ENCODE data around the gene NRF1. TPM values are rescaled to one million over a fixed set of nuclear protein-coding genes. Genes with fewer than 3 reads are reported as not detected.
"Not testable (repeated sequence)": the region's sequence is repeated elsewhere in the genome, so short reads cannot be mapped to it uniquely, and the experiment has no call there.

The NRF1 gene
- total and polyA plus RNA-seq, 4 donors: 4.9 to 23.4 (median 14.3) TPM

DNA sequence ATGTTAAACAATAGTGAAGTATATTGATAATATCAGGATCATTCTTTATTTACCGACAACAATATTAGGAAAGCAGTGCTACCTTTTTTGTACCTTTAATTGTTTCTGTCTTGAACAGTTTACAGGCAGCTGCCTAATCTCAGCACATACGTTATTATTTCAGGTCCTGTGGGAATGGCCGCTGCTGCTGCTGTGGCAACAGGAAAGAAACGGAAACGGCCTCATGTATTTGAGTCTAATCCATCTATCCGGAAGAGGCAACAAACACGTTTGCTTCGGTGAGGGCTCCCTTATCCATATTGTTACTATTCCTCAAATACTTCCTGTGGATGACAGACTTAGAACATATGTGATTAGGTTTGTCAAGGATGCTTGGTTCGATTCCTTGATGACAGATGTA is 59.7 kb downstream of the NRF1 start:
- H3K4me1 ChIP-seq (ENCODE audit: control insufficient read depth in 1 of 2, insufficient read depth in 2 of 2, low read length in 2 of 2): no peaks in the 10 kb centered on the region
- ATAC-seq (ENCODE audit: low FRiP score): no peak
- DNase-seq: no peak
- no peaks in the 10 kb centered on the region for H3K27me3 ChIP-seq (ENCODE audit: control insufficient read depth in 1 of 2, insufficient read depth in 2 of 2, low read length in 1 of 2)
- intact Hi-C loops (cut with DNase I): no loop called here
- no peak overlapping the region for H3K4me3 ChIP-seq (ENCODE audit: low read length in 2 of 2)
- WGBS, 2 donors: 56 to 60% methylated on average over 9 of the region's 9 CpGs
- no peaks in the 10 kb centered on the region for H3K9me3 ChIP-seq (ENCODE audit: control insufficient read depth, low read length)
- peaks cover 0 to 2% of the 10 kb centered on the region in 2 donors for H3K36me3 ChIP-seq (ENCODE audit: control insufficient read depth in 1 of 2, insufficient read depth in 2 of 2, low read length in 1 of 2)
- no peak overlapping the region for H3K27ac ChIP-seq (ENCODE audit: low read depth in 1 of 2, low read length in 2 of 2)

DNA sequence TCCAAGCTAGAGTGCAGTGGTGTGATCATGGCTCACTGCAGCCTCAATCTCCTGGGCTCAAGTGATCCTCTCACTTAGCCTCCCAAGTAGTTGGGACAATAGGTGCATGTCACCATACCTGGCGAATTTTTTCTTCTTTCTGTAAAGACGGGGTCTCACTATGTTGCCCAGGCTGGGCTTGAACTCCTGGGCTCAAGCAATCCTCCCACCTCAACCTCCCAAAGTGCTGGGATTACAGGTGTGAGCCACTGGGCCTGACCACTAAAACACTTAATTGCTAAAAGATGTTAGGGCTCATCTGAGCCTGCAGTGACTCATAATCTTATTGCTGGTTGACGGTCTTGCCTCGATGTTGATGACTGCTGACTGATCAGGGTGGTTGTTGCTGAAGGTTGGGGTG is 63.0 kb downstream of the NRF1 start:
- ATAC-seq (ENCODE audit: low FRiP score); H3K4me3 ChIP-seq (ENCODE audit: low read length in 2 of 2); H3K4me1 ChIP-seq (ENCODE audit: control insufficient read depth in 1 of 2, insufficient read depth in 2 of 2, low read length in 2 of 2); H3K9me3 ChIP-seq (ENCODE audit: control insufficient read depth, low read length); H3K27ac ChIP-seq (ENCODE audit: low read depth in 1 of 2, low read length in 2 of 2); H3K27me3 ChIP-seq (ENCODE audit: control insufficient read depth in 1 of 2, insufficient read depth in 2 of 2, low read length in 1 of 2); DNase-seq; intact Hi-C loops (cut with DNase I); H3K36me3 ChIP-seq (ENCODE audit: control insufficient read depth in 1 of 2, insufficient read depth in 2 of 2, low read length in 1 of 2): not testable (repeated sequence)
- WGBS, 2 donors: 97 to 98% methylated on average over 4 of the region's 4 CpGs

DNA sequence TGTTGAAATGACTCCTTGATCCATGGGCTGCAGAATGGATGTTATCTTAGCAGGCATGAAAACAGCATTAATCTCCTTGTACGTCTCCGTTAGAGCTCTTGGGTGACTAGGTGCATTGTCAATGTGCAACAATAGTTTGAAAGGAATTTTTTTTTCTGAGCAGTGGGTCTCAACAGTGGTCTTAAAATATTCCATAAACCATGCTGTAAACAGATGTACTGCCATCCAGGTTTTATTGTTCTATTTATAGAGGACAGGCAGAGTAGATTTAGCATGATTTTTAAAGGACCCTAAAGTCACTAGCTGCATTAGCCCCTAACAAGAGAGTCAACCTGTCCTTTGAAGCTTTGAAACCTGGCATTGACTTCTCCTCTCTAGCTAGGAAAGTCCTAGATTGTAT is 64.0 kb downstream of the NRF1 start:
- DNase-seq: no peak
- Histone ChIP-seq H3K36me3 (ENCODE audit: control insufficient read depth in 1 of 2, insufficient read depth in 2 of 2, low read length in 1 of 2) (peaks cover 3% of the 10 kb centered on the region in 2 donors), H3K27ac (ENCODE audit: low read depth in 1 of 2, low read length in 2 of 2) (no peak overlapping the region), H3K27me3 (ENCODE audit: control insufficient read depth in 1 of 2, insufficient read depth in 2 of 2, low read length in 1 of 2) (no peaks in the 10 kb centered on the region), H3K9me3 (ENCODE audit: control insufficient read depth, low read length) (no peaks in the 10 kb centered on the region), H3K4me3 (ENCODE audit: low read length in 2 of 2) (no peak overlapping the region), H3K4me1 (ENCODE audit: control insufficient read depth in 1 of 2, insufficient read depth in 2 of 2, low read length in 2 of 2) (no peaks in the 10 kb centered on the region)
- 98% methylated on average over 2 of the region's 2 CpGs for WGBS, 2 donors
- ATAC-seq (ENCODE audit: low FRiP score): no peak
- intact Hi-C loops (cut with DNase I): no loop called here

DNA sequence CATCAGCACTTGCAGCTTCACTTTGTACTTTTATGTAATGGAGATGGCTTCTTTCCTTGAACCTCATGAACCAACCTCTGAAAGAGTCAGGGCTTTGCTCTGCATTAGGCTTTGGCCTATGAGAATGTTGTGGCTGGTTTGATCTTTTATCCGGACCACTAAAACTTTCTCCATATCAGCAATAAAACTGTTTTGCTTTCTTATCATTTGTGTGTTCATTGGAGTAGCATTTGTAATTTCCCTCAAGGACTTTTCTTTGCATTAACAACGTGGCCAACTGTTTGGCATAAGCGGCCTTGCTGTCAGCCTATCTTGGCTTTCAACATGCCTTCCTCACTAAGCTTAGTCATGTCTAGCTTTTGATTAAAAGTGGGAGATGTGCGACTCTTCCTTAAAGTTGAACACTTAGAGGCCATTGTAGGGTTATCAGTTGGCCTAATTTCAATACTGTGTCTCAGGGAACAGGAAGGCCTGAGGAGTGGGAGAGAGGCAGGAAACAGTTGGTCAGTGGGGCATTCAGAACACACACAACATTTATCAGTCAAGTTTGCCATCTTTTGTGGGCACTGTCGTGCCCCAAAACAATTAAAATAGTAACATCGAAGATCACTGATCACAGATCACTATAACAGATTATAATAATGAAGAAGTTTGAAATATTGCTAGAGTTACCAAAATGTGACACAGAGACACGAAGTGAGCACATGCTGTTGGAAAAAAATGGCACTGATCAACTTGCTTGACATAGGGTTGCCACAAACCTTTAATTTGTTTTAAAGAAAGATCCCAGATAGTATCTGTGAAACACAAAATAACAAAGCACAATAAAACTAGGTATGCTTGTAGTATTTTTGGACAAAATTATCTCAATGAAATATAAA is 64.7 kb downstream of the NRF1 start:
- WGBS, 2 donors: 85 to 87% methylated on average over 7 of the region's 7 CpGs
- Histone ChIP-seq H3K9me3 (ENCODE audit: control insufficient read depth, low read length) (no peaks in the 10 kb centered on the region), H3K36me3 (ENCODE audit: control insufficient read depth in 1 of 2, insufficient read depth in 2 of 2, low read length in 1 of 2) (peaks cover 3% of the 10 kb centered on the region in 2 donors), H3K4me1 (ENCODE audit: control insufficient read depth in 1 of 2, insufficient read depth in 2 of 2, low read length in 2 of 2) (no peaks in the 10 kb centered on the region), H3K27me3 (ENCODE audit: control insufficient read depth in 1 of 2, insufficient read depth in 2 of 2, low read length in 1 of 2) (no peaks in the 10 kb centered on the region), H3K27ac (ENCODE audit: low read depth in 1 of 2, low read length in 2 of 2) (no peak overlapping the region), H3K4me3 (ENCODE audit: low read length in 2 of 2) (no peak overlapping the region)
- intact Hi-C loops (cut with DNase I): no loop called here
- no peak for DNase-seq
- no peak for ATAC-seq (ENCODE audit: low FRiP score)

DNA sequence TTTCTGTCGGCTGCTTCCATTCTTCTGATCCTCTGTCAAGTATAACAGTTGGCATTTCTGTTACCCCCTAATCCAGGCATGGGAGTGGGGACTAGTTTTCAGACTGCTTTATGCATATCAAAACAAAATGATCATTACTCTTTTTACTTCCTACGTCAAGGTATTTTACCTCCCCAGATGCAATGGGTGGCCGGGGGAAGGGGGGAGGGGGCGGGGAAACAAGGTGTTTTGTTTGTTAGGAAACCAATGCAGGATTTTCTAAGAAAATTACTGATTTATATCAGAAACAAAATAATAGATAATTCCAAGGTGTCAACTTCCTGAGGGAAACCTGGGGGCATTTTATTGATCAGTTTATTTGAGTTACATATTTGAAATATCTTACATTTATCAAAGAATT is 66.3 kb downstream of the NRF1 start:
- H3K36me3 ChIP-seq (ENCODE audit: control insufficient read depth in 1 of 2, insufficient read depth in 2 of 2, low read length in 1 of 2): peaks cover 3% of the 10 kb centered on the region in 2 donors
- WGBS, 2 donors: 85 to 92% methylated on average over 4 of the region's 4 CpGs
- DNase-seq: no peak

DNA sequence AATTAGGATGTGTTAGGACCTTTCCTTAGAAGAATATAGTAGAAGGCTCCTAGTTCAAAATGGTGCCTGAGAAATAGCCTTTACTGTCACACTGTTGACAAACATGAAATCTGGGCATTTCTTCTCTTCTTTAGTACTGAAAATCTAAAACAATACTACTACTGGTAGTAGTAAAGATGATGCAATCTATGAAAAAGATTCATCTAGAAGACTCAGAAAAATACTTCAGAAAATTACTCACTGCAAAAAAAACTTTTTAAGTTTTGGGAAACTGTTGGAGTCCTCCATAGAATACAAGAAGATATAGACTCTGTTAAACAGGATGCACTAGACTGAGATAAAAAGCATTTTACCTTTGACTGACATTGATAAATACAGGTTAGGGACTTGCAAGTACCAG is 67.1 kb downstream of the NRF1 start:
- Histone ChIP-seq H3K27ac (ENCODE audit: low read depth in 1 of 2, low read length in 2 of 2) (no peak overlapping the region), H3K9me3 (ENCODE audit: control insufficient read depth, low read length) (no peaks in the 10 kb centered on the region), H3K36me3 (ENCODE audit: control insufficient read depth in 1 of 2, insufficient read depth in 2 of 2, low read length in 1 of 2) (peaks cover 3% of the 10 kb centered on the region in 2 donors), H3K27me3 (ENCODE audit: control insufficient read depth in 1 of 2, insufficient read depth in 2 of 2, low read length in 1 of 2) (no peaks in the 10 kb centered on the region), H3K4me1 (ENCODE audit: control insufficient read depth in 1 of 2, insufficient read depth in 2 of 2, low read length in 2 of 2) (no peaks in the 10 kb centered on the region), H3K4me3 (ENCODE audit: low read length in 2 of 2) (no peak overlapping the region)
- DNase-seq (no peak), ATAC-seq (ENCODE audit: low FRiP score) (no peak)
- intact Hi-C loops (cut with DNase I): no loop called here

More for the DNA sequence above, 66.3 kb downstream of the NRF1 start:
- no peak for ATAC-seq (ENCODE audit: low FRiP score)
- Histone ChIP-seq H3K4me1 (ENCODE audit: control insufficient read depth in 1 of 2, insufficient read depth in 2 of 2, low read length in 2 of 2) (no peaks in the 10 kb centered on the region), H3K27me3 (ENCODE audit: control insufficient read depth in 1 of 2, insufficient read depth in 2 of 2, low read length in 1 of 2) (no peaks in the 10 kb centered on the region), H3K27ac (ENCODE audit: low read depth in 1 of 2, low read length in 2 of 2) (no peak overlapping the region), H3K4me3 (ENCODE audit: low read length in 2 of 2) (no peak overlapping the region), H3K9me3 (ENCODE audit: control insufficient read depth, low read length) (no peaks in the 10 kb centered on the region)
- intact Hi-C loops (cut with DNase I): no loop called here

DNA sequence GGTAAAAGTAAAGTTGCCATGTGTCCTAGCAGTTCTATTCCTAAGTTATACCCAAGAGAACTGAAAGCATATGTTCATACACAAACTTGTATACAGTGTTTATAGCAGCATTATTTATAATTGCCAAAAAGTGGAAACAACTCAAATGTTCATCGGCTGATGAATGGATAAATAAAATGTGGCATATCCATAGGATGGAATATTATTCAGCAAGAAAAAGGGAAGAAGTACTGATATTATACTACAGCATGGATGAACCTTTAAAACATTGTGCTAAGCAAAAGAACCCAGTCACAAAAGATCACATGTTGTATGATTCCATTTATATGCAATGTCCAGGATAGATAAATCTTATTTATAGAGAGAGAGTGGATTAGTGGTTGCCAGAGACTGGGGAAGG is 68.9 kb downstream of the NRF1 start:
- Histone ChIP-seq H3K4me3 (ENCODE audit: low read length in 2 of 2) (no peak overlapping the region), H3K27ac (ENCODE audit: low read depth in 1 of 2, low read length in 2 of 2) (no peak overlapping the region), H3K36me3 (ENCODE audit: control insufficient read depth in 1 of 2, insufficient read depth in 2 of 2, low read length in 1 of 2) (peaks cover 3% of the 10 kb centered on the region in 2 donors), H3K4me1 (ENCODE audit: control insufficient read depth in 1 of 2, insufficient read depth in 2 of 2, low read length in 2 of 2) (peaks cover 0 to under 1% of the 10 kb centered on the region in 2 donors), H3K27me3 (ENCODE audit: control insufficient read depth in 1 of 2, insufficient read depth in 2 of 2, low read length in 1 of 2) (no peaks in the 10 kb centered on the region), H3K9me3 (ENCODE audit: control insufficient read depth, low read length) (no peaks in the 10 kb centered on the region)
- WGBS, 2 donors: 98 to 99% methylated on average over 1 of the region's 1 CpG
- intact Hi-C loops (cut with DNase I): no loop called here
- DNase-seq (no peak), ATAC-seq (ENCODE audit: low FRiP score) (no peak)

DNA sequence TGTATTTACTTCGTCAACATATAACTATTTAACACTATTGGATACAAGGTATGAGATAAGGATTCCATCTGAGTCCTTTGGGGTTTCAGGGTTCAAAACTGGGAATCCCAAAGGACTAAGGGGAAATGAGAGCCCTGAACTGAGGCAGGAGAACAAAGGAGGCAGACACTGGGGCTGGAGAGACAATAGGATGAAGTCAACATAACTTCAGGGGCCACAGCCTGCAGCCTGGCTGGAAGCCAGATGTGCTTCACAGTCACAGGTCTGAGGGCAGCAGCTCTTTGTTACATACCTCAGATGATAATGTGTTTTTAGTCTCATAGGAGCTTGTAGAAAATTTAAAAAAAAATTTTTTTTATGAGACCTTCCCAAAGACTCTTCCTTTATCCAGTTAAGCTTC is 73.3 kb downstream of the NRF1 start:
- Histone ChIP-seq H3K4me1 (ENCODE audit: control insufficient read depth in 1 of 2, insufficient read depth in 2 of 2, low read length in 2 of 2) (peaks cover 0 to 5% of the 10 kb centered on the region in 2 donors), H3K36me3 (ENCODE audit: control insufficient read depth in 1 of 2, insufficient read depth in 2 of 2, low read length in 1 of 2) (no peaks in the 10 kb centered on the region), H3K4me3 (ENCODE audit: low read length in 2 of 2) (no peak overlapping the region), H3K9me3 (ENCODE audit: control insufficient read depth, low read length) (no peaks in the 10 kb centered on the region), H3K27me3 (ENCODE audit: control insufficient read depth in 1 of 2, insufficient read depth in 2 of 2, low read length in 1 of 2) (no peaks in the 10 kb centered on the region), H3K27ac (ENCODE audit: low read depth in 1 of 2, low read length in 2 of 2) (no peak overlapping the region)
- WGBS, 2 donors: 97 to 99% methylated on average over 1 of the region's 1 CpG
- intact Hi-C loops (cut with DNase I): no loop called here
- ATAC-seq (ENCODE audit: low FRiP score) (no peak), DNase-seq (no peak)

DNA sequence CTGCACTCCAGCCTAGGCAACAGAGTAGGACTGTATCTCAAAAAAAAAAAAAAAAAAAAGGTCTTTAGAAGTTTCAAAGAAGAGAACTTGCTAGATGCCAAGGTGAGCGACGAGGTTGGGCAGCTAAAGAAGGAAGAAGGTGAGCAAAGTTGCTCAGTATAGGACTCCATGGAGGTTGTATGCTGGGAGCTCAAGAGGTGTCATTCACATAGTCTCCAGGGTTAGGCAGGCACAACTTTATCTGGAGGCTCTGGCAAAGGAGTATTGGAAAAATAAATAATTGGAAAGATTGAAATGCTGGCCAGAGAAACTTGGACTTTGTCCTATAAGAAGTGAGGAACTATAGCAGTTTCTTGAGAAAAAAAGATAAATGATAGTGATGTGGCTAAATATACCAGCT is 74.5 kb downstream of the NRF1 start:
- Histone ChIP-seq H3K27ac (ENCODE audit: low read depth in 1 of 2, low read length in 2 of 2) (no peak overlapping the region), H3K4me3 (ENCODE audit: low read length in 2 of 2) (no peak overlapping the region), H3K4me1 (ENCODE audit: control insufficient read depth in 1 of 2, insufficient read depth in 2 of 2, low read length in 2 of 2) (peaks cover 0 to 5% of the 10 kb centered on the region in 2 donors), H3K9me3 (ENCODE audit: control insufficient read depth, low read length) (no peaks in the 10 kb centered on the region), H3K36me3 (ENCODE audit: control insufficient read depth in 1 of 2, insufficient read depth in 2 of 2, low read length in 1 of 2) (no peaks in the 10 kb centered on the region), H3K27me3 (ENCODE audit: control insufficient read depth in 1 of 2, insufficient read depth in 2 of 2, low read length in 1 of 2) (no peaks in the 10 kb centered on the region)
- 53 to 56% methylated on average over 2 of the region's 2 CpGs for WGBS, 2 donors
- intact Hi-C loops (cut with DNase I): no loop called here
- DNase-seq (no peak), ATAC-seq (ENCODE audit: low FRiP score) (no peak)

Data from aorta (tissue), 5 donors.